Epithelial cell of proximal tubule (primary cell): Measurements from ENCODE around the gene WFDC2. TPM values are rescaled to one million over a fixed set of nuclear protein-coding genes. Genes with fewer than 3 reads are reported as not detected.

Experiments
- DNase-seq: peaks from one replicate; pipeline ENCODE4 v3.0.0-alpha.2; 2011; ENCODE audit warnings: low read depth
- H3K4me3 ChIP-seq: 2 replicates; pipeline ENCODE4 v1.5.1; 2011; ENCODE audit warnings: low read depth, mild to moderate bottlenecking, low read length
- CTCF ChIP-seq: conservative IDR thresholded peaks from 2 replicates; pipeline ENCODE4 v1.5.1; 2012; ENCODE audit warnings: low read depth, mild to moderate bottlenecking, low read length
- total RNA-seq: library from RNA; depleted of rRNA; stranded (reverse); fragments of >200 nt; gene quantifications from 2 replicates; pipeline ENCODE4 v1.2.3, GENCODE V29; 2015

The WFDC2 gene
- total RNA-seq, 1 donor from 2014 or later, result 53.3 TPM

- DNase-seq, result no peak
- no peak overlapping the region for H3K4me3 ChIP-seq
- TF ChIP-seq CTCF, result no peak
Measured at GRCh38 chr20:45440891-45441685, 28.5 kb upstream of the WFDC2 start.

GRCh38 chr20:45441746-45442145 lies 27.8 kb upstream of the WFDC2 start:
- H3K4me3 ChIP-seq, result no peak overlapping the region
- TF ChIP-seq CTCF, result no peak
- DNase-seq, result no peak

- TF ChIP-seq CTCF, result no peak
- DNase-seq, result no peak
Measured at GRCh38 chr20:45444050-45444449, 25.5 kb upstream of the WFDC2 start.

GRCh38 chr20:45445805-45446562 lies 23.6 kb upstream of the WFDC2 start:
- peak; percentile 68 for TF ChIP-seq CTCF
- no peak overlapping the region for H3K4me3 ChIP-seq
- DNase-seq, result no peak

More at GRCh38 chr20:45444050-45444449, 25.5 kb upstream of the WFDC2 start:
- H3K4me3 ChIP-seq, result no peak overlapping the region

- DNase-seq, result no peak
- H3K4me3 ChIP-seq, result no peak overlapping the region
- TF ChIP-seq CTCF, result no peak
Measured at GRCh38 chr20:45448270-45448669, 21.3 kb upstream of the WFDC2 start.

- no peak for TF ChIP-seq CTCF
Measured at GRCh38 chr20:45449528-45449927, 20.0 kb upstream of the WFDC2 start.

More at GRCh38 chr20:45449528-45449927, 20.0 kb upstream of the WFDC2 start:
- H3K4me3 ChIP-seq, result no peak overlapping the region
- DNase-seq, result no peak
